NCI-H1694 (cell line): ENCODE results near the gene EED.

ENCODE experiments used
- DNase-seq: peaks from one replicate; lab custom pipeline; 2025; lab: John Stamatoyannopoulos, UW

The EED gene

GRCh38 chr11:86244522-86245368 is at the start of gene EED:
EED (plus strand) TSS chr11:86244753; CDS start chr11:86245230, 477 bp downstream.
- DNase-seq: peak; percentile 68

GRCh38 chr11:86194998-86195397 is 49.6 kb upstream of the EED start:
- DNase-seq: no peak

GRCh38 chr11:86196085-86196696 is 48.4 kb upstream of the EED start:
- DNase-seq: no peak

DNA sequence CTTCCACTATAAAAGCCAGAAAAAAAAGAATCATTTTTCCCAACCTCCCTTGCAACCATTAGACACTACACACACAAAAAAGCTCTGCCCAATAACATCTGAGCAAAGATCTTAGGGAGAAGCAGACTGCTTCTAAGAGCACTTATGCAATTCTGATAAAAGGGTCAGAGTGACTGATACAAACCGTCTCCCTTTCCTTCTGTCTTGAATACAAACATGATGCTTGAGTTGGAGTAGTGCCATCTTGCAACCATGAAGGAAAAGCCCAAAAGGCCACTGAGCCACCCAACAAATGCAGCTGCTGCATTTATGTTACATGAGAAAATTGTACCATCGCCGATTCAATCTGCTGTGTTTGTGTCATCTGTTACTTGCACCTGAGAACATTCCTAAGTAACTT is 47.6 kb upstream of the EED start:
- DNase-seq: no peak

GRCh38 chr11:86197448-86197847 is 47.1 kb upstream of the EED start:
- DNase-seq: no peak

DNA sequence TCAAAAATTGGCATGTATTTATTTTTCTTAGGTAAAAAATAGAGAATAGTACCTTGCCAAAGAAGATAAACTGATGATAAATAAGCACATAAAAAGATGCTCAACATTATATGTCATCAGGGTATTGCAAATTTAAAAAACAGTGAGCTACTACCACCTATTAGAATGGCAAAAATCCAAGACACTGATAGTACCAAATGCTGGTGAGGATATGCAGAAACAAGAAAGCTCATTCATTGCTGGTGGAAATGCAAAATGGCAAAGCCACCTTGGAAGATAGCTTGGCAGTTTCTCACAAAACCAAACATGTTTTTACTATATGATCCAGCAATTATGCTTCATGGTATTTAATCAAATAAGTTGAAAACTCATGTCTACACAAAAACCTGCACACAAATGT is 46.4 kb upstream of the EED start:
- DNase-seq: no peak

- no peak for DNase-seq
Measured at GRCh38 chr11:86199354-86199753, 45.2 kb upstream of the EED start.

DNA sequence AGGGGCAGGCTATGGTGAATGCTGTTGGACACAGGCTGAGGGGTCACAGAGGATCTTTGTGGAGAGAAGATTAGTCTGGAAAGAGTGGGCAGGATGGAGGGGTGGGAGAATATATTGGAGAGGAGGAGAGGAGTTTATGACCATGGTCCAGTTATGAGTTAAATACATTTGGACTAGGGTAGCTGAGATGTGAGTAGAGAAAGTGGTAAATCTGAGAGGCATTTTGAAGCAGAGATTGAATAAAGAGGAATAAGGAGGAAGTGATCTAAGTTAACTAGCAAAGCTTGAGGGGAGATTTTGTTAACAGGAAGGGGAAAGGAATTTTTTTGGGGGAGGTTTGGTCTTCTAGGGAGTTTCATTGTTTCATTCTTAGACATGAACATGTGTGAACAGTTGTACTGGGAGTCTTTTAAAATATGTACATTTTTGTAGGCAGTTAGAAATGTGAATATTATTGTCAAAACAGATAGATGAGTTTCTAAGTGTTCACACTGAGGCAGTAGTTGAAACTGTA is 43.1 kb upstream of the EED start:
- DNase-seq: no peak

GRCh38 chr11:86202013-86202336 is 42.6 kb upstream of the EED start:
- DNase-seq: no peak

- no peak for DNase-seq
Measured at GRCh38 chr11:86204356-86204755, 40.2 kb upstream of the EED start.

DNA sequence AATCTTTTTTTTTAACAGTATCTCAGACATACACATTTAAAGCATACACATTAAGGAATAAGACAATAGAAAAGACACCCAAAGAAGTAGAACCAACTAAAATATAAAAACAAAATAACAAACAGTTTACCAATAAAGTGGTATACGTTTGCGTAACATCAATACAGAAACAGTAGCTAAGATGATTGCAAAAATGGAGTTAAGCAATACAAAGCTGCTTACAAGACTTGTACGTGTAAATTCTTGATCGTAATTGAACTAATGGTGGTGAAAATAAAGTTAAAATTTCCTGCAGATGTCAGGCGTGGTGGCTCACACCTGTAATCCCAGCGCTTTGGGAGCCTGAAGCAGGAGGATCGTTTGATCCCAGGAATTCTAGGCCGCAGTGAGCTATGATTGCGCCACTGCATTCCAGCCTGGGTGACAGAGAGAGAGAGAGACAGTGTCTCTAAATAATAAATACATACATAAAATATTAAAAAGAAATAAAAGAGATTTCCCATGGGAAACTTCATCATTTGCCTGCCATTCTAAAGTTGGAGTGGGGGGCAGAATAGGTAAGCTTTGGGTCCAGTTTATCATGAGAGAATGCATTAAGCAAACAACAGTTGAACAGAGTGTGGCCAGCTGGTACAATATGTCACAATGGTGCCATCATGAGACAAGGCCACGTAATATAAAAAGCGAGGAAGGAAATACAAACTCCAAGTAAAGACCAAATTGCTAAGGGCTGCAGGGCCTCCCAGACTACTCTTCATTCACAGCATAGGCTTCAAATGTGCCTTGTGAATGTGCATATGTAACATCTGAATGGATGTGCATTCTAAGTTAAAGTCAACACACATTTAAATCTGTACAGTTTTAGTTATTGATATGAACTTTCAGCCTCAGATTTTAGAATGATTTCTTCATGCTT is 38.9 kb upstream of the EED start:
- no peak for DNase-seq

- no peak for DNase-seq
Measured at GRCh38 chr11:86206337-86206695, 38.2 kb upstream of the EED start.

DNA sequence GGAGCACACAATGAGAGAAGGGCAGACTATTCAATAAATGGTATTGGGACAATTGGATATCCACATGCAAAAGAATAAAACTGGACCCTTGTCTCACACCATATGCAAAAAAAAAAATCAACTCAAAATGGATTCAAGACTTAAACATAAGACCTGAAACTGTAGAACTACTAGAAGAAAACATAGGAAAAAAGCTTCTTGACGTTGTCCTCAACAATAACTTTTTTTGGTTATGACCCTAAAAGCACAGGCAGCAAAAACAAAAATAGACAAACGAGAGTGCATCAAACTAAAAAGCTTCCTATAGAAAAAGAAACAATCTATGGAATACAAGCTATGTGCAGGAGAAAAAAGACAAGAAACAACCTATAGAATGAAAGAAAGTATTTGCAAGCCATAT is 37.1 kb upstream of the EED start:
- DNase-seq: no peak

DNA sequence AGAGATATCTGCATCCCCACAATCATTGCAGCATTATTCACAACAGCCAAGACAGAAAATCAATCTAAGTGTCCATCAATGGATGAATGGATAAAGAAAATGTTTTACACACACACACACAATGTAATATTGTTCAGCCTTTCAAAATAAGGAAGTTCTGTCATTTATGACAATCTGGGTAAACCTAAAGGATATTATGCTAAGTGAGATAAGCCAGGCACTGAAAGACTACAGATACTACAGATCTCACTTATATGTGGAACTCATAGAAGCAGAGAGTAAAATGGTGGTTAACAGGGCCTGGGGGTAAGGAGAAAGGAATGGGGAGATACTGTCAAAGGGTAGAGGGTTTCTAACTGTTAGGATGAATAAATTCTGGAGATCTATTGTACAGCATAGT is 36.0 kb upstream of the EED start:
- DNase-seq: no peak

- DNase-seq: no peak
Measured at GRCh38 chr11:86209806-86210657, 34.5 kb upstream of the EED start.

DNA sequence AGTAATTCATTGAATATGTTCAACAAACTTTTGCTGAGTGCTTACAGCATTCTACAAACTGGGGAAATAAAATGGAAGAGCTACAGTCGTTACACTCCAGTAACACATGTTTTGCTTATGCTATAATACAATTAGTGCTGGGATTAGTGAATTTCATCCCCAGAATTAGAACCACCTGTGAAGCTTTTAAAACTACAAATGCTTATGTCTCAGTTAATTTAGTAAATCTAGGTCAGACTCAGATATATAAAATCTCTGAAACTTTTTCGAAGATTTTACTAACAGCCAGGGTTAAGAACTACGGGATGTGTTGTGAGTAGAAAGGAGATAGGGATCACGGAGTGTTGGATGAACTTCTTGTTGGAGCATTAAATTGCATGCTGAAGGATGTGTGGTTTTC is 33.7 kb upstream of the EED start:
- DNase-seq: no peak

DNA sequence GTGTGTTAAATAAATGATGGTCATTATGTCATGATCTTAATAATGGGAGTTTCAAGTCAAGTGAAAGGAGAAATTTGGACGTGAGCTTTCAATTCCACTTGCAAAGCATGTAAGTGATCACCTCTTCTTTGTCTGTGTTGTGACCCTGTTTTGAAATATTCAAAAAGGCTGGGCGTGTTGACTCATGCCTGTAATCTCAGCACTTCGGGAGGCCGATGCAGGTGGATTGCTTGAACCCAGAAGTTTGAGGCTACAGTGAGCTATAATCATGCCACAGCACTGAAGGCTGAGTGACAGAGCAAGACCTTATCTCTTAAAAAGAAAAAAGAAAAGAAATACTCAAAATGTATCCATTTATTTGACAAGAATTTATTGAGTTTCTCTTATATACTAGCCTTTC is 32.9 kb upstream of the EED start:
- DNase-seq: no peak

GRCh38 chr11:86212019-86212611 is 32.4 kb upstream of the EED start:
- no peak for DNase-seq

DNA sequence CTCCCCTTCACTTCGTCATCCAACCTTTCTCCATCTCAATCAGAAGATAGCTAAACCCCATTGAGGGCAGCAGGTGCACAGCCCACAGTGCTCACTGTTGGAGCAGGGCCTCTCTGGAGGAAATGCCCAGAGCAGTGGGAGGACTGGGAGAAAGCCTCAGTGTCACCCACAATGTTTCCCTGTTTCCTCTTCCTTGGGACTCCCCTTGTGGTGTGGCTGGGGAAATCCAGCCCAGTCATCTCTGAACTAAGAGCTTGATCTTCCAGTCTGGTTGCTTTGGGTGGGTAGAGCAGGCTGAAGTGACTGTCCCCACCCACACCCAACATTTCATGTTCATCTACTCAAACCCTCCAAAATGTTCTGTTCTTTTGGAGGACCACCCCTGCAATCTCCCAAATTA is 29.8 kb upstream of the EED start:
- no peak for DNase-seq

- peak; percentile 73 for DNase-seq
Measured at GRCh38 chr11:86218125-86219084, 26.1 kb upstream of the EED start.
